NCI-H1417 treated with DMSO at 0.1 percent for 48 hours (cell line): Measurements from ENCODE around the gene ABCF3.
A peak's percentile ranks its signal among the peaks of the same experiment; 100 is the strongest.
"Not testable (repeated sequence)": the region's sequence is repeated elsewhere in the genome, so short reads cannot be mapped to it uniquely, and the experiment has no call there.

ENCODE experiments used
- DNase-seq: peaks from one replicate; lab custom pipeline; 2025; lab: John Stamatoyannopoulos, UW

Gene ABCF3

GRCh38 chr3:184186184-184186901 is at the start of gene ABCF3:
Gene ABCF3 (plus strand): TSS chr3:184186199. CDS start chr3:184186208, 9 bp downstream.
- DNase-seq: no peak

GRCh38 chr3:184140436-184140835 is 45.6 kb upstream of the ABCF3 start:
- DNase-seq: no peak

GRCh38 chr3:184142199-184142598 is 43.8 kb upstream of the ABCF3 start:
- no peak for DNase-seq

GRCh38 chr3:184143327-184143726 is 42.7 kb upstream of the ABCF3 start:
- DNase-seq: no peak

- no peak for DNase-seq
These were observed 41.5 kb upstream of the ABCF3 start for GRCh38 chr3:184144505-184144904.

- DNase-seq: no peak
These were observed 40.9 kb upstream of the ABCF3 start for GRCh38 chr3:184145111-184145524.

GRCh38 chr3:184145751-184146270 is 40.2 kb upstream of the ABCF3 start:
- DNase-seq: no peak

GRCh38 chr3:184148076-184148475 is 37.9 kb upstream of the ABCF3 start:
- no peak for DNase-seq

- DNase-seq: no peak
These were observed 36.9 kb upstream of the ABCF3 start for GRCh38 chr3:184149123-184149522.

- DNase-seq: not testable (repeated sequence)
These were observed 36.2 kb upstream of the ABCF3 start for GRCh38 chr3:184149770-184150169.

- DNase-seq: peak; percentile 78
These were observed 30.9 kb upstream of the ABCF3 start, which contains the start of gene DVL3 for GRCh38 chr3:184154885-184155643. Gene DVL3 (plus strand): TSS chr3:184155377. CDS start chr3:184155636, 259 bp downstream.

- DNase-seq: no peak
These were observed 30.1 kb upstream of the ABCF3 start for GRCh38 chr3:184155644-184156521.

- no peak for DNase-seq
These were observed 29.5 kb upstream of the ABCF3 start for GRCh38 chr3:184156522-184156955.

- DNase-seq: no peak
These were observed 28.8 kb upstream of the ABCF3 start for GRCh38 chr3:184157206-184157605.

GRCh38 chr3:184158404-184158803 is 27.6 kb upstream of the ABCF3 start:
- DNase-seq: no peak

GRCh38 chr3:184160456-184160855 is 25.5 kb upstream of the ABCF3 start:
- DNase-seq: no peak

GRCh38 chr3:184162571-184163070 is 23.4 kb upstream of the ABCF3 start:
- not testable (repeated sequence) for DNase-seq

GRCh38 chr3:184164648-184165330 is 21.2 kb upstream of the ABCF3 start:
- no peak for DNase-seq

- no peak for DNase-seq
These were observed 20.5 kb upstream of the ABCF3 start for GRCh38 chr3:184165543-184165942.

- no peak for DNase-seq
These were observed 19.3 kb upstream of the ABCF3 start for GRCh38 chr3:184166671-184167070.

- no peak for DNase-seq
These were observed 18.2 kb upstream of the ABCF3 start for GRCh38 chr3:184167786-184168185.
